DND-41 (cell line): Measurements from ENCODE around the gene TLK1.

Source experiments
- CTCF ChIP-seq: IDR thresholded peaks from 2 replicates; pipeline ENCODE4 v1.5.1; 2012; ENCODE audit warnings: borderline replicate concordance, low read length, moderate library complexity, mild to moderate bottlenecking; ENCODE audit not compliant: poor library complexity, severe bottlenecking; ENCODE audit errors: extremely low read depth
- EZH2 ChIP-seq: IDR thresholded peaks from 3 replicates; pipeline ENCODE4 v1.6.1; 2012; ENCODE audit warnings: borderline replicate concordance, low read depth, mild to moderate bottlenecking, moderate library complexity, low read length, inconsistent platforms; ENCODE audit not compliant: severe bottlenecking

- TF ChIP-seq CTCF: no peak
- TF ChIP-seq EZH2: no peak
Observed at GRCh38 chr2:170999654-171000053, 161.0 kb downstream of the TLK1 start.
